ENCODE data around the gene IKZF4.
A peak's percentile ranks its signal among the peaks of the same experiment; 100 is the strongest.

IKZF4 gene

GRCh38 chr12:56014205-56014604 lies 6.6 kb upstream of the IKZF4 start:
- DNase-seq (ENCODE audit: low spot score in 2 of 2) (no peak), ATAC-seq (no peak)
- peaks cover under 1% of the 10 kb centered on the region for H3K4me1 Mint-ChIP-seq
- H3K36me3 Mint-ChIP-seq, result no peaks in the 10 kb centered on the region
- H3K9me3 Mint-ChIP-seq, result no peaks in the 10 kb centered on the region
- no peak overlapping the region for H3K27ac Mint-ChIP-seq
- no peak overlapping the region for H3K4me3 Mint-ChIP-seq

GRCh38 chr12:56017181-56017580 lies 3.7 kb upstream of the IKZF4 start:
- peaks cover 24% of the 10 kb centered on the region for H3K4me1 Mint-ChIP-seq
- H3K27ac Mint-ChIP-seq, result no peak overlapping the region
- no peak for ATAC-seq

GRCh38 chr12:56018356-56018755 lies 2.5 kb upstream of the IKZF4 start:
- Mint-ChIP-seq H3K36me3 (peaks cover 7% of the 10 kb centered on the region), H3K4me1 (peaks cover 27% of the 10 kb centered on the region), H3K9me3 (no peaks in the 10 kb centered on the region), H3K27ac (no peak overlapping the region), H3K4me3 (no peak overlapping the region)
- DNase-seq (ENCODE audit: low spot score in 2 of 2) (no peak), ATAC-seq (no peak)

More at GRCh38 chr12:56017181-56017580, 3.7 kb upstream of the IKZF4 start:
- DNase-seq (ENCODE audit: low spot score in 2 of 2), result no peak
- no peak overlapping the region for H3K4me3 Mint-ChIP-seq
- peaks cover 7% of the 10 kb centered on the region for H3K36me3 Mint-ChIP-seq
- H3K9me3 Mint-ChIP-seq, result no peaks in the 10 kb centered on the region

- Mint-ChIP-seq H3K36me3 (peaks cover 29% of the 10 kb centered on the region), H3K9me3 (no peaks in the 10 kb centered on the region), H3K27ac (peak overlapping the region; percentile 95), H3K4me1 (peaks cover 27% of the 10 kb centered on the region), H3K4me3 (peak overlapping the region; percentile 88)
- ATAC-seq (no peak), DNase-seq (ENCODE audit: low spot score in 2 of 2) (no peak)
These were observed 1.1 kb downstream of the IKZF4 start for GRCh38 chr12:56021889-56022497.

GRCh38 chr12:56028511-56029165 lies 7.8 kb downstream of the IKZF4 start:
- ATAC-seq, result no peak
- Mint-ChIP-seq H3K9me3 (no peaks in the 10 kb centered on the region), H3K27ac (peak overlapping the region; percentile 82), H3K4me3 (no peak overlapping the region), H3K36me3 (peaks cover 82% of the 10 kb centered on the region), H3K4me1 (peaks cover 15% of the 10 kb centered on the region)
- no peak for DNase-seq (ENCODE audit: low spot score in 2 of 2)

- peaks cover 85% of the 10 kb centered on the region for H3K36me3 Mint-ChIP-seq
- peaks cover 15% of the 10 kb centered on the region for H3K4me1 Mint-ChIP-seq
- ATAC-seq (no peak), DNase-seq (ENCODE audit: low spot score in 2 of 2) (no peak)
- H3K27ac Mint-ChIP-seq, result peak overlapping the region; percentile 82
- H3K9me3 Mint-ChIP-seq, result no peaks in the 10 kb centered on the region
- H3K4me3 Mint-ChIP-seq, result no peak overlapping the region
These were observed 8.3 kb downstream of the IKZF4 start for GRCh38 chr12:56029166-56029519.

- ATAC-seq, result peak; percentile 63
- no peak overlapping the region for H3K4me3 Mint-ChIP-seq
- H3K9me3 Mint-ChIP-seq, result no peaks in the 10 kb centered on the region
- DNase-seq (ENCODE audit: low spot score in 2 of 2), result no peak
- peaks cover 21% of the 10 kb centered on the region for H3K4me1 Mint-ChIP-seq
- H3K36me3 Mint-ChIP-seq, result peaks cover 87% of the 10 kb centered on the region
- no peak overlapping the region for H3K27ac Mint-ChIP-seq
These were observed 8.9 kb downstream of the IKZF4 start for GRCh38 chr12:56029666-56030293.

- Mint-ChIP-seq H3K9me3 (no peaks in the 10 kb centered on the region), H3K4me1 (peaks cover 30% of the 10 kb centered on the region), H3K4me3 (peak overlapping the region; percentile 6), H3K27ac (peak overlapping the region; percentile 35), H3K36me3 (peaks cover 86% of the 10 kb centered on the region)
- DNase-seq (ENCODE audit: low spot score in 2 of 2) (no peak), ATAC-seq (no peak)
These were observed 11.1 kb downstream of the IKZF4 start for GRCh38 chr12:56031987-56032386.

- DNase-seq (ENCODE audit: low spot score in 2 of 2) (no peak), ATAC-seq (peak; percentile 80)
- H3K4me3 Mint-ChIP-seq, result no peak overlapping the region
These were observed 13.9 kb downstream of the IKZF4 start for GRCh38 chr12:56034586-56035332.

GRCh38 chr12:56037161-56037560 lies 16.3 kb downstream of the IKZF4 start:
- peaks cover 56% of the 10 kb centered on the region for H3K36me3 Mint-ChIP-seq
- H3K27ac Mint-ChIP-seq, result no peak overlapping the region
- no peak overlapping the region for H3K4me3 Mint-ChIP-seq
- peaks cover 36% of the 10 kb centered on the region for H3K4me1 Mint-ChIP-seq
- H3K9me3 Mint-ChIP-seq, result no peaks in the 10 kb centered on the region
- no peak for DNase-seq (ENCODE audit: low spot score in 2 of 2)
- no peak for ATAC-seq

More at GRCh38 chr12:56034586-56035332, 13.9 kb downstream of the IKZF4 start:
- H3K36me3 Mint-ChIP-seq, result peaks cover 63% of the 10 kb centered on the region
- peaks cover 24% of the 10 kb centered on the region for H3K4me1 Mint-ChIP-seq
- no peaks in the 10 kb centered on the region for H3K9me3 Mint-ChIP-seq
- peak overlapping the region; percentile 55 for H3K27ac Mint-ChIP-seq

- ATAC-seq, result no peak
- Mint-ChIP-seq H3K4me1 (peaks cover 40% of the 10 kb centered on the region), H3K9me3 (no peaks in the 10 kb centered on the region), H3K4me3 (no peak overlapping the region), H3K36me3 (peaks cover 56% of the 10 kb centered on the region), H3K27ac (no peak overlapping the region)
- no peak for DNase-seq (ENCODE audit: low spot score in 2 of 2)
These were observed 17.3 kb downstream of the IKZF4 start for GRCh38 chr12:56038022-56038655.

GRCh38 chr12:56040151-56040550 lies 19.3 kb downstream of the IKZF4 start:
- Mint-ChIP-seq H3K4me3 (peak overlapping the region; percentile 96), H3K27ac (peak overlapping the region; percentile 99), H3K4me1 (peaks cover 37% of the 10 kb centered on the region), H3K9me3 (no peaks in the 10 kb centered on the region), H3K36me3 (peaks cover 60% of the 10 kb centered on the region)
- ATAC-seq (peak; percentile 60), DNase-seq (ENCODE audit: low spot score in 2 of 2) (no peak)

GRCh38 chr12:56040963-56041551 lies 20.2 kb downstream of the IKZF4 start:
- Mint-ChIP-seq H3K4me1 (peaks cover 31% of the 10 kb centered on the region), H3K9me3 (no peaks in the 10 kb centered on the region), H3K36me3 (peaks cover 61% of the 10 kb centered on the region), H3K27ac (peak overlapping the region; percentile 99), H3K4me3 (peak overlapping the region; percentile 96)
- DNase-seq (ENCODE audit: low spot score in 2 of 2) (no peak), ATAC-seq (no peak)

- Mint-ChIP-seq H3K27ac (peak within 1 kb of the TSS; percentile 99), H3K4me1 (peaks cover 38% of the 10 kb centered on the region), H3K36me3 (peaks cover 60% of the 10 kb centered on the region), H3K4me3 (peak within 1 kb of the TSS; percentile 96), H3K9me3 (no peaks in the 10 kb centered on the region)
- peak; percentile 73 to 93 for DNase-seq (ENCODE audit: low spot score in 2 of 2)
- ATAC-seq, result peak; percentile 91
These were observed 20.9 kb downstream of the IKZF4 start, which contains the start of gene RPS26 for GRCh38 chr12:56041552-56042429. Gene RPS26 (plus strand): TSS chr12:56041918. CDS start chr12:56042167, 249 bp downstream.

All from stimulated activated effector memory CD8-positive, alpha-beta T cell treated with anti-CD3 and anti-CD28 coated beads, Interleukin-12 subunit alpha, Interleukin-12 subunit beta, amount 100 ng/mL, for 72 hours (primary cell).